Measurements from ENCODE around the gene GPR107. TPM values are rescaled to one million over a fixed set of nuclear protein-coding genes. Genes with fewer than 3 reads are reported as not detected.

GPR107 gene
- total and polyA plus RNA-seq, 2 of the 8 experiments (the other 6 are each of a cell fraction or from before 2014, with no cell fraction given): 19.3 to 30.7 TPM

GRCh38 chr9:130172858-130173665 is 119.4 kb downstream of the GPR107 start:
- no peak overlapping the region for H3K14ac ChIP-seq (ENCODE audit: insufficient read length)
- peaks cover 4 to 14% (median 10%) of the 10 kb centered on the region in 4 experiments for H3K4me1 ChIP-seq (replicated peaks in 1 of 4; ENCODE audit: control insufficient read depth in 3 of 4, insufficient read depth in 4 of 4, low read length in 3 of 4)
- H3K23ac ChIP-seq (ENCODE audit: insufficient read length): no peak overlapping the region
- peak overlapping the region; percentile 85 to 95 for H3K4me2 ChIP-seq (ENCODE audit: insufficient read depth in 1 of 2, low read depth in 2 of 2, low read length in 2 of 2)
- H3K56ac ChIP-seq (replicated peaks; ENCODE audit: insufficient read length, low read depth, low read length): no peak overlapping the region
- H2BK12ac ChIP-seq (ENCODE audit: low read depth, low read length): peak overlapping the region; percentile 94; the same call in 1 of the 2 replicates
- no peak overlapping the region for H2AFZ ChIP-seq (ENCODE audit: low read length)
- 0 out of 2 replicates have a peak overlapping the region, but pooled peaks have one; percentile 52 for H2BK5ac ChIP-seq (ENCODE audit: low read depth, low read length)
- H4K8ac ChIP-seq (ENCODE audit: extremely low read depth, insufficient read depth, low read length): peak overlapping the region; percentile 82
- ChIA-PET POLR2A (ENCODE audit: partially characterized antibody) (interaction anchor here (1.0 to 1.8 kb wide), 3 partner anchors 21 to 36 kb away, joined by 3 to 5 read pairs (median 4); no protein-coding TSS in a partner anchor), CTCF (ENCODE audit: partially characterized antibody) (interaction anchor here (0.7 to 2.8 kb wide), 12 partner anchors 8 to 155 kb away, joined by 3 to 20 read pairs (median 4); no protein-coding TSS in a partner anchor)
- H3K23me2 ChIP-seq (ENCODE audit: low read depth, low read length): peaks cover 11% of the 10 kb centered on the region
- H3K18ac ChIP-seq (ENCODE audit: extremely low read depth, low read length): peak overlapping the region; percentile 73; the same call in 1 of the 2 replicates
- no peak overlapping the region for H2BK20ac ChIP-seq (ENCODE audit: low read length)
- peaks cover 13% of the 10 kb centered on the region for H3K79me1 ChIP-seq (ENCODE audit: low read depth, low read length)
- FAIRE-seq: no peak
- H3K9me3 ChIP-seq (ENCODE audit: insufficient read depth in 2 of 2, low read depth in 1 of 2, low read length in 1 of 2): no peaks in the 10 kb centered on the region
- peaks cover 3 to 12% of the 10 kb centered on the region in 2 experiments for H4K20me1 ChIP-seq (replicated peaks in 1 of 2; ENCODE audit: control insufficient read depth in 1 of 2, insufficient read depth in 2 of 2, low read length in 2 of 2)
- H2BK120ac ChIP-seq (replicated peaks; ENCODE audit: low read depth, low read length): no peak overlapping the region
- H4K5ac ChIP-seq (ENCODE audit: insufficient read length, low read depth, low read length): no peak overlapping the region
- WGBS, 2 experiments (ENCODE audit: extremely low coverage in 1 of 2, insufficient coverage in 1 of 2, insufficient read length in 1 of 2, insufficient replicate concordance in 2 of 2, low coverage in 1 of 2, low lambda C conversion rate in 2 of 2, missing lambda C conversion rate in 1 of 2): 9% methylated on average over 9 of the region's 57 CpGs; no CpG with 5 or more reads in 1 of the 2 experiments
- H3K79me2 ChIP-seq (ENCODE audit: control insufficient read depth in 1 of 2, insufficient read depth in 2 of 2, low read length in 2 of 2): peaks cover 0 to 22% of the 10 kb centered on the region in 2 experiments; a peak in 2 of 4 replicates
- H3K27me3 ChIP-seq (replicated peaks in 1 of 4; ENCODE audit: control insufficient read depth in 3 of 4, extremely low read depth in 1 of 4, insufficient read depth in 3 of 4, low read length in 3 of 4): peaks cover 0 to 13% (median 5%) of the 10 kb centered on the region in 4 experiments; a peak in 3 of 7 replicates
- no peak overlapping the region for H2BK15ac ChIP-seq (ENCODE audit: low read length)
- H4K91ac ChIP-seq (replicated peaks; ENCODE audit: insufficient read length, low read length): peak overlapping the region; percentile 72
- H3K9ac ChIP-seq (replicated peaks in 1 of 4; ENCODE audit: extremely low read depth in 1 of 4, low read depth in 3 of 4, low read length in 3 of 4): peak overlapping the region in 1 of 4 experiments; percentile 42; a peak in 4 of 7 replicates
- no peak overlapping the region for H3K4ac ChIP-seq (replicated peaks; ENCODE audit: insufficient read length, low read depth, low read length)
- no peak overlapping the region for H2AK5ac ChIP-seq (ENCODE audit: low read depth, low read length)
- no peaks in the 10 kb centered on the region for H3K36me3 ChIP-seq (ENCODE audit: control insufficient read depth in 2 of 4, insufficient read depth in 4 of 4, low read length in 3 of 4)
- H3K4me3 ChIP-seq (ENCODE audit: extremely low read depth in 1 of 4, insufficient read depth in 2 of 4, low read depth in 3 of 4, low read length in 4 of 4): peak overlapping the region; percentile 44 to 80 (median 54)
- peak in 1 of 2 experiments; percentile 64 for DNase-seq (ENCODE audit: low read depth in 1 of 2, low spot score in 2 of 2)
- no peak overlapping the region for H3K27ac ChIP-seq (ENCODE audit: low read depth, low read length)
- peak; percentile 67 for TF ChIP-seq KDM4A (IDR thresholded peaks at IDR 0.05; ENCODE audit: low read depth, low read length, severe bottlenecking)
- no peak for TF ChIP-seq SP4 (IDR thresholded peaks at IDR 0.05; ENCODE audit: low read length)
- TF ChIP-seq RAD21 (IDR thresholded peaks at IDR 0.05 in 1 of 2, conservative IDR thresholded peaks at IDR 0.05 in 1 of 2; ENCODE audit: low read depth in 2 of 2, low read length in 2 of 2): no peak
- TF ChIP-seq EGR1 (IDR thresholded peaks at IDR 0.05; ENCODE audit: borderline replicate concordance, low read depth, low read length): no peak
- TF ChIP-seq NRF1 (IDR thresholded peaks at IDR 0.05; ENCODE audit: low read depth, low read length): no peak
- TF ChIP-seq SRF (IDR thresholded peaks at IDR 0.05; ENCODE audit: low read depth, low read length): no peak
- peak in 1 of 3 experiments; percentile 18; a peak in 1 of 4 replicates for TF ChIP-seq CTCF (IDR thresholded peaks at IDR 0.05; ENCODE audit: control extremely low read depth in 1 of 3, insufficient read depth in 1 of 3, low read depth in 1 of 3, low read length in 3 of 3)
- no peak for TF ChIP-seq POU5F1 (IDR thresholded peaks at IDR 0.05; ENCODE audit: low read depth, low read length)
